HG03060 (cell line): Measurements from ENCODE around the gene TNFRSF1A.
"Not testable (repeated sequence)": the region's sequence is repeated elsewhere in the genome, so short reads cannot be mapped to it uniquely, and the experiment has no call there.

Source experiments
- ATAC-seq: cut with Tn5 transposase; IDR thresholded peaks from one replicate; pipeline ENCODE4 v1.9.1; 2021; ENCODE audit warnings: low read depth, moderate number of reproducible peaks; ENCODE audit not compliant: unreplicated experiment

Gene TNFRSF1A

DNA sequence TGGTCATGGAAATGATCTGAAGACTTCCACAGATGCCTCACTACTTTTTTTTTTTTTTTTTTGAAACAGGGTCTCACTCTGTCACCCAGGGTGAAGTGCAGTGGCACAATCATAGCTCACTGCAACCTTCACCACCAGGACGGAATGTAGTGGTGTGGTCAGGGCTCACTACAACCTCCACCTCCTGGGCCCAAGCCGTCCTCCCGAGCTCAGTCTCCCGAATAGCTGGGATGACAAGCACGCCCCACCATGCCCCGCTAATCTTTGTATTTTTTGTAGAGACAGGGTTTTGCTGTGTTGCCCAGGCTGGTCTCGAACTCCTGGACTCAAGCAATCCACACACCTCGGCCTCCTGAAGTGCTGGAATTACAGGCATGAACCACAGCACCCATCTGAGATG, 3.3 kb downstream of the TNFRSF1A start:
- not testable (repeated sequence) for ATAC-seq

DNA sequence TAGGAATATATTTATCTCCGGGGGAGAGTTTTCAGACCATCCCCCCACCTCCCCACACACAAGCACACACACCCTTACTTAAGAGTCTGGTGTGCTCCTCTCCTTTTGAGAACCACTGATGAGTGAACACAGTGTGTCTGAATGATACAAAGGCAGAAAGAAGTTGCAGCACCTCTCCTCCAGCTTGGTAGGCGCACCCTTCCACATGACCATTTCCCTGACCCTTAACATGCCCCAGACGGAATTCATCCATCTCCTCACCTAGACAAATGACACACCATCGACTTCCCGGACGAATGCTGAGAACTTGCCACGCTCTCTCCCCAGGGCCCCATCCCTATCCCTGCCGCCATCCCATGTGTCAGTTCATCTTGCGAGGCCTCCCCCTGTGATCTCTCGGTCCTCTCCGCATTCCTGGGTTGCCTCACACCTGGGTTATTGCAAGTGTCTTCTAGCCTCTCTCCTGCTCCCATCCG, 3.9 kb downstream of the TNFRSF1A start:
- no peak for ATAC-seq

DNA sequence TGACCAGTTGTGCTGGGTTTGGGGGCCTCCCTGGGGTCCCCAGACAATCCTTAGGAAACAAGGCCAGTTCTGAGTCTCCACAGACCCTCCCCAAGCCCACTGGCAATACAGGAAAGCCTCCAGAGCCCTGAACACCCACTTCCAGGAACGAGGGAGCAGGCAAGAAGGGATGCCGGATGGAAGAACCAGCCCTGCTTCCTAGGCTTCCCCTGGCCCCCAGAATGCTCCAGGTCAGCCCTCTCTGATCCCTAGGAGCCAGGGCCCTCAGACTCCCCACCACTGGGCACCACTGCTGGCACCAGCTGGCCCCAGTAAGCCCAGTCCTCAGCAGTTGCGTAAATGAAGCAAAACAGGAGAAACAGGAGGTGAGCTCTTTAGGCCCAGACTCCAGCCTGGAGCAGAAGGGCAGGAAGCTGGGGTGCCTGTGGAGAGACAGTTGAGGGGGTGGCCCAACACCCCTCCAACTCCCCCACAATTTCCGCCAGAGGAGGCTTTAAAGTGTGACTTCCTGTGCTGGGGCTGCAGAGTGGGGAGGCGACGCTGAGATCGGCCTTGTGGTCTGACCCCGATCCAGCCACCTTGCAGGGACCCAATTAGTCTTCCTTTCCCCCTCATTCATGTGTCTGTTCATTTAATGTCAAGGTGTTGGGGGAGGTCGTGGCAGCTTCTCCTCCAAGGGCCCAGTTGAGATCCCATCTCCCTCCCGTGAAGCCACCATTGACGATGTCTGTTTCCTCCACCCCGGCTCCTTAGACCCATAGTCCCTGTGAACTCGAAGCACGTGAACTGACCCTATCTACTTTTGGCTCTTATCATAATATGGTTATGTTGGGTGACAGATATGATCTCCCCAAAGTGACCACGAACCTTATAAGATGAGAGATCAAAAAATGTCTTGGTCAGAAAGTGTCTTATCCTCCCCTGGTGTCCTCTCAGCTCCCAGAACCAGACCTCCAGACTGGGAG, 4.7 kb downstream of the TNFRSF1A start:
- no peak for ATAC-seq

DNA sequence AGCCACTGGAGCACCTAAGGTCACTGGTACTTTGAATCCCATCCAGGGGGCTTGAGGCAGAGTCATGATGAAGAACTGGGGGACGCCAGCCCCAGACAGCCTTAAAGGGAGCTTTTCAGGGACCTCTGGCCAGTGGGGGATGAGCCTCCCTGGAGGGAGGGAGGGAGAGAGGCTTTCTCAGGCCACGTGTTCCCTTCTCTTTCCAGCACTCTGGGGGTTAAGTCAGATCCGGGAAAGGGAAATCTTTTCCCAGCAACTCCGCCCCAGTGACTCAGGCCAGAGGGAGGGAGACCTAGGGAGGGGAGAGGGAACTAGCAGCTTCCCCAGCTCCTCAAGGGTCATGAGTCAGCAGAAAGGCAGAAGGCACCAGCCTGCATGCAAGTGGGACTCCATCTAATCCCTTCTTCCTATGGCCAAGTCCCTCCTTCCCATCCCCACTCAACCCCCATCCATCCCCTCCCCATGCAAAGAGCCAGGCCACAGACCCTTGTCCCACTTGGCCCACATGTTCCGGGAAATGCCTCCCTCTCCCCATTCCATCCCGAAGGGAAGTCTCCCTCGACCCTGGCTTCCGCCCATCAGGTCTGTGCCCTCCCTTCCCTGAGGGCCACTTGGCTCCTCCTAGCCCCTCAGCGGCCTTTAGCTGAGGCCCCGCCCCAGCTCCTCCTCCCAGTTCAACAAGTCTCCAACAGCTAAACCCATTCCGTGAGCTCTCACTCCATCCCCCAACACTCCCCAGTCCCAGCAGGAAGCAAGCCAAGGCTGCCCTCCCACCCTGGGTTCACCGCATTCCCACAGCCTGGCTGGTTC, 5.6 kb downstream of the TNFRSF1A start:
- no peak for ATAC-seq

DNA sequence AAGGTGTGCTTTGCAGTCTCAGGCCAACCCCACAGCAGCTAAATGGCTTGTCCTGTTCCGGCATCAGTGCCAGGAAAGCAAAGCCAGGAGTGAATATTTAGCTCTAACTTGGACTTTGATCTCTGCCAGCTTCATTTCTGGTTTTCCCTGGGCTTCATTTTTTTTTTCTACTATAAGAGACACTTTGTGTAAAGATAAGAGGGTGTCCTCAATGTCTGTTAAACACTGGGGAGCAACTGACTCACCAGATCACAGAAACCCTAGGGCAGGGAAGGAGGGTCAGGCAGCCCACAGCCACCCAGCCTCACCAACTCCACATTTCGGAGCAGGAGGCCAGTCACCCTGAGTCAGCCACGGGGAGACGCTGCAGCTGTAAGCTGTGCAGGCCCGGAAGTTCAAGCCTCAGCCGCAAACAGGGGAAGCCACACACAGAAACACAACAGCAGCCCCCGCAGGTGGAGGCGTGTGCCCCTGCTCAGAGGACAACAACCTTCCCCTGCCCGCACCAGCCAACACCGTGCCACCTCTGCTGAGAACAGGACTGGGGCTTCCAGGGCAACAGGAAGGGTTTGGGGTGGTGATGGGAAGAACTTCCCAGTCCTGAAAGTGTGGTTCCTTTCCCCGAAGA, 6.3 kb downstream of the TNFRSF1A start:
- ATAC-seq: no peak

DNA sequence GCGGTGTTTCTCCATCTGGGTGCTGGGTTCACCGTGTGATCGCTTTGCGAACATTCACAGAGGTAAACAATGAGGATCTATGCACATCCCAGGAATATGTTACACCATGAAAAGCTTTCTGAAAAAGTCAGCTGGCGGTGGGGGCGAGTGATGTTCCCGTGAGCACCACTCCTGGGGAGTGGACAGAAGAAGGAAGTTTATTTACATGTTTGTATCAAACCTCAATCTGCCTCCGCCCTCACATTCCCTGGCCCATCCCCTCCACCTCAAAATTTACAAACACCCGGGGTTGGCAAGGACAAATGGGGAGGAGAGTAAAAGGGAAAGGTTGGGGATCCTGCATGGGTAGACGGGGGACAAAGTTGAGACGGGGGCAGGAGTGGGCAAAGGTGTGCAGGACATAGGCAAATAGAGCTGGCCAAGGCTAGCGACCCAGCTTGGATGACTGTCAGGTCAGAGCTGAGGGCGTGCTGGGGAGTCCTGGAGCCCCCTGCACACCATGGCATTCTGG, 6.9 kb downstream of the TNFRSF1A start:
- no peak for ATAC-seq

DNA sequence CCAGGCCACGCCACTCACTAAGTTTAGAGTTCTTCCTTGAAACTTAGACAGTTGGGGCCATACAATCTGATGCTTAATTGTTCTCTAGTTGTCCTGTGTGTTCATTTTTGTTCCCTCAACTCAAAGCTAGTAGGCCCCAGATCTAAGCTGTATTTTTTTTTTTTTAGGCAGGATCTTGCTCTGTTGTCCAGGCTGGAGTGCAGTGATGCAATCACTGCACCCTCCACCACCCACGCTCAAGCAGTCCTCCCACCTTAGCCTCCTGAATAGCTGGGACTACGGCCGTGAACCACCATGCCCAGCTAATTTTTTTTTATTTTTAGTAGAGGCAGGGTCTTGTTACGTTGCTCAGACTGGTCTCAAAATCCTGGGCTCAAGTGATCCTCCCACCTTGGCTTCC, 7.5 kb downstream of the TNFRSF1A start:
- ATAC-seq: no peak

DNA sequence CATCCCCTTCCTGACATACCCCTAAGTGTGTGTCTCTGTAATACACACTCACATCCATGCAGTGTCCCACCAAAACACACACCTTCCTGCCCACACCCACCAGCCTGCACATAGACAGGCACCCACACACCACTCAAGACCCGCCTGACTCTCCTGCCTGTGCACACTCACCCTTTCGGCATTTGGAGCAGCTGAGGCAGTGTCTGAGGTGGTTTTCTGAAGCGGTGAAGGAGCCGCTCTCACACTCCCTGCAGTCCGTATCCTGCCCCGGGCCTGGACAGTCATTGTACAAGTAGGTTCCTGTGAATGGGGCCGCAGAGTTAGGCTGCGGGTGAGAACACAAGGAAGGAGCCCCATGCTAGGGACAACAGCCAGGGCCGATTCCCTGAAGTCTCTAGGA, 8.3 kb downstream of the TNFRSF1A start:
- no peak for ATAC-seq

DNA sequence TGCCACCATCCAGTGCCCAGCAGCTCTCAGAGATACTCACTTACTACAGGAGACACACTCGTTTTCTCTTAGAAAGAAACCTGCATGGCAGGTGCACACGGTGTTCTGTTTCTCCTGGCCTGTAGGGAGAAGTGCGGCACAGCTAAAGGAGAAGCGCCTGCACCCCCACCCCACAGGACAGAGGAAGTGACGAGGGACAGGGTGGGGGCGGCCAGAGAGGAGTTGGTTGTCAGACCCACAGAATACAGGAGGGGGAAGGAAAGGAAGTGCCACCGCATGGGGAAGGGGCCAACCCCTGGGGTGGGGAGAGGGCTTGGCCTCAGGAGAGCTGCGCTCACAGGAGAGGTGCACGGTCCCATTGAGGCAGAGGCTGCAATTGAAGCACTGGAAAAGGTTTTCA, 8.8 kb downstream of the TNFRSF1A start:
- ATAC-seq: no peak

DNA sequence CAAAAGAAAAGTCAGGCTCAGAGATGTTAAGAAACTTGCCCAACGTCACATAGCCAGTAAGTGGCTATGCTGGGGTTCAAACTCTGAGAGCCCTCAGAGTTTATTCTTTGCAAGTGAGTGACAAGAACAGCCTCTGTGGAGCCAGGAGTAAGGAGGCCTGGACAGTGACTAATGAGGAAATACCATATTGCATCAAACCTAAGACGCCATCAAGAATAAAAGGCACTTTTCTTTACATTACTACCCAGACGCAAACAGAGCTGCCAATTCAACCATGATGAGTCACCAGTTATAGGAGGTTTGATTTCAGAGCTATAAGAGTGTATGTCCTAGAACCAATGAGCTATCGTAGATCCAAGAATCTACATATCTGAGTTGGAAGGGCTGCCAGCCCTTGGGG, 9.4 kb downstream of the TNFRSF1A start:
- ATAC-seq: no peak

DNA sequence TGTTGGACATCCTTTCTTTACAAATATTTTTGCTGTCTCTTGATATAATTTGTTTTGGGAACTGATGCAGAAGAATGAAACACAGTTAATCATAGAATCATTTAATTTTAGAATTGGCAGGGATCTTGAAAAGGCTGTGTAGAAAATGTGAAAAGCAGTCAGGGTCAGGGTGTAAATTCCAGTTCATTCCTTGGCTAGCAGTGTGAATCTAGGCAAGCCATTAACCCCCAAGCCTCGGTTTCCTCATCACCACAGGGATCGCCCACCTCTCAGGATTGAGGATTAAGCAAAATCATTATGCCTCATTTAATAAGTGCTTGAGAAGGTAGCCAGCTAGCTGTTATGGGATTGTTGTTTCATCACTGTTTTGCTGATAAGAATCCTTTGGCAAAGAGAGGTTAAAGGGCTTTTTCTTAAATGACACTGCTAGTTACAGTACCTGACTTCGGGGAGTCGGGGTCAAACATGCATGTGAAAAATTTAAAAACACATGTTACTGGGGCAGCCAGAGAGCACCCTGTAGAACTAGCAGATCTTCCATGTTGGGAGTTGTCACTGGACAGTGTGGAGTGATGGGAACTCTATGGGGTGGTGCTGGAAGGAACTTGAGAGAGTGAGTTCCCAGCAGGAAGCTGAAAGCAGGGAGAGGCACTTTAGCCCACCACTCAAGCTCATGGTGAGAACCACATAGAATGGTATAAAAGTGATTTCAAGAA, 10.7 kb downstream of the TNFRSF1A start:
- no peak for ATAC-seq

DNA sequence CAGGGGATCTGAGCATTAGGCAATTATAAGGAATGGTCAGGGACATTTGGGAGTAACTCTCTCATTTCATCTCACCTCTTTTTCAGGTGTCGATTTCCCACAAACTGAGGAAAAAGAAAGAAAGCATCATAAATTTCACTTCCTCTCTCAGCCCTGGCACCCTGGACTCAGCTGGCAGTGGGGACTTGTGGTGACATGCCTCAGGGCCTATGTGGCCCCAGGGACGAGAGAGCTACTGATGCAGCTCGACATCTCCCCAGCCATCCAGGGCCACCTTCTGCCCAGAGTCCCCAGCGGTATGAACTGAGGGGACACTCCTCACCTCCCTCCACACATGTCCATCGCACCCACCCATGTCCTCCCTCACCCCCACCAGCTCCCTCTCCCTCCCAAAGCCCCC, 11.7 kb downstream of the TNFRSF1A start:
- no peak for ATAC-seq

DNA sequence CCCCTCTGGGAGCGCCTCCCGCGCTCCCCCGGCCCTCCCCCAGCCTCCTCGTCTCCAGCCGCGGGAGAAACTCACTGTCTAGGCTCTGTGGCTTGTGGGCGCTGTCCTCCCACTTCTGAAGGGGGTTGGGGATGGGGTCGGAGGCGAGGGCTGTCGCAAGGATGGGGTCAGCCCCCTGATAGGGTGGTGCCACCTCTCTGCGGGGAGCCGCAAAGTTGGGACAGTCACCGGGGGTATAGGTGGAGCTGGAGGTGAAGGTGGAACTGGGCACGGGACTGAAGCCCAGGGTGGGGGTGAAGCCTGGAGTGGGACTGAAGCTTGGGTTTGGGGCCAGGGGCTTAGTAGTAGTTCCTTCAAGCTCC, 12.2 kb downstream of the TNFRSF1A start:
- ATAC-seq: no peak

DNA sequence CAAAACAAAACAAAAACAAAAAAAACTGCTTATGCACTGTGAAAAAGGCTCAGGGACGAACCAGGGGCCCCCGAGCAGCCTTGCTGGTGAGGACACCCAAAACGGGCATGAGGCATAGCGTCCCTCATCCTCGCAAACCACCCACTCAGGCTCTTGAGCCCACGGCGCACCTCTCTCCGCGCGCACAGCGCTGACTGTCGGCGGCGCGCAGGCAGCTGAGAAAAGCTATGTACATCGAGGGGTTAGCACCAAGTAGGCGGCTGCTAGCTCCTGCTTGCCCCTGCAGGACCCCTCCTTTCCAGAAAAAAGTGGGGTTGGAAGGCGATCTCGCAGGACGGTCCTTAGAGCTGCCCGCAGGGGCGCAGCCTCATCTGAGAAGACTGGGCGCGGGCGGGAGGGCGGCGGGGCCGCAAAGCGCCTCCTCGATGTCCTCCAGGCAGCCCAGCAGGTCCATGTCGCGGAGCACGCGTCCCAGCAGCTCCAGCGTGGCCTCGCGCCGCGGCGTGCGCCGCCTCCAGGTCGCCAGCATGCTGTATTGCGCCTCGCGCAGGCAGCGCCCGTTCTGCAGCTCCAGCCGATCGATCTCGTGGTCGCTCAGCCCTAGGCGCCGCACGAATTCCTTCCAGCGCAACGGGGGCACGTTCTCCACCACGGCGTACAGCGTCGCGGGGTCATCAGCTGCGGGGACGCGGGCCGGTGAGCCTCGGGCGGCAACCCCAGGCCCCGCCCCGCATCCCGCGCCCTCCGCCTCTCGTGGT, 12.8 kb downstream of the TNFRSF1A start:
- no peak for ATAC-seq

DNA sequence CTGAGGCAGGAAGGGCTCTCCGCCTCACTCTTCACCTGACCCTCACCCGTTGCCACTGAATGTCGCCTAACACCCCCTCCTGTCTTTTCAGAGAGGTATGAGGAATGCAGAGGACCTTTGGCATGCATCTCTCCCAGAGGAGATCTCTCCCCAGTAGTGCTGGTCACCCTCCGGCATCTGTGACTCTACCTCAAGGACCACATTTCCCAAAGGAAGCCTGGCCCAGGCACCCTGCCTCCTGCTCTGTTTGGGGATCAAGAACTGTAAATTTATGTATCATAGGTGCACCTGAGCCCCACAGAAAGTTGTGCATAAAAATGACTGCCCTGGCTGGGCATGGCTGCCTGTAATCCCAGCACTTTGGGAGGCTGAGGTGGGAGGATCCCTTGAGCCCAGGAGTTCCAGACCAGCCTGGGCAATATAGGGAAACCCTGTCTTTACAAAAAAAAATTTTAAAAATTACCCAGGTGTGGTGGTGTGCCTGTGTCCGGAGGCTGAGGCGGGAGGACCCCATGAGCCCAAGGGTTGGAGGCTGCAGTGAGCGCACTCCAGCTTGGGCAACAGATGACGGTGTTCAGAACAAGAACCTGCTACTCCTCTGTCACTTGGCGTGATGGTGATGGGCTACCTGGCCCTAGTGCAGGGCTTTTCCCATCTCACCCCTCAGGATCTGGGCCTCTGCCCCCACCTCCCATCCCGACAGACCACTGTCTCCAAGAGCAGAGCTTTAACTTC, 13.7 kb downstream of the TNFRSF1A start:
- no peak for ATAC-seq

DNA sequence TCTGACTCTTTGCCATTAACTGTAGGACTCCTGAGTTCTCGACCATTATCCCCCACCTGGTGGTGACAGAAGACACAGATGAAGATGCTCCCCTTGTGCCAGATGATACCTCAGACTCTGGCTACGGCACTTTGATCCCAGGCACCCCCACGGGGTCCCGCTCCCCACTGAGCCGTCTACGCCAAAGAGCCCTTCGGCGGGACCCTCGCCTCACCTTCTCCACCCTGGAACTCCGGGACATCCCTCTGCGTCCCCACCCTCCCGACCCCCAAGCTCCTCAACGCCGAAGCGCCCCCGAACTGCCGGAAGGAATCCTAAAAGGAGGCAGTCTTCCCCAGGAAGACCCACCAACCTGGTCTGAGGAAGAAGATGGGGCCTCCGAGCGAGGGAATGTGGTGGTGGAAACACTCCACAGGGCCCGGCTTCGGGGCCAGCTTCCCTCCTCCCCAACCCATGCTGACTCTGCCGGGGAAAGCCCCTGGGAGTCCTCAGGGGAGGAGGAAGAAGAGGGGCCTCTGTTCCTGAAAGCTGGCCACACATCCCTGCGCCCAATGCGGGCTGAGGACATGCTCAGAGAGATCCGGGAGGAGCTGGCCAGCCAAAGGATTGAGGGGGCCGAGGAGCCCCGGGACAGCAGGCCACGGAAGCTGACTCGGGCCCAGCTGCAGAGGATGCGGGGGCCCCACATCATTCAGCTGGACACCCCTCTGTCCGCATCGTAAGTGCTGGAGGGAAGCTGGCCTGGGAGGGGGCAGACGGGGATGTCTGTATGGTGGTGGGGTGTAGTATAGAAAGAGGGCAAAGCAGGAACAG, 14.4 kb downstream of the TNFRSF1A start:
- no peak for ATAC-seq

DNA sequence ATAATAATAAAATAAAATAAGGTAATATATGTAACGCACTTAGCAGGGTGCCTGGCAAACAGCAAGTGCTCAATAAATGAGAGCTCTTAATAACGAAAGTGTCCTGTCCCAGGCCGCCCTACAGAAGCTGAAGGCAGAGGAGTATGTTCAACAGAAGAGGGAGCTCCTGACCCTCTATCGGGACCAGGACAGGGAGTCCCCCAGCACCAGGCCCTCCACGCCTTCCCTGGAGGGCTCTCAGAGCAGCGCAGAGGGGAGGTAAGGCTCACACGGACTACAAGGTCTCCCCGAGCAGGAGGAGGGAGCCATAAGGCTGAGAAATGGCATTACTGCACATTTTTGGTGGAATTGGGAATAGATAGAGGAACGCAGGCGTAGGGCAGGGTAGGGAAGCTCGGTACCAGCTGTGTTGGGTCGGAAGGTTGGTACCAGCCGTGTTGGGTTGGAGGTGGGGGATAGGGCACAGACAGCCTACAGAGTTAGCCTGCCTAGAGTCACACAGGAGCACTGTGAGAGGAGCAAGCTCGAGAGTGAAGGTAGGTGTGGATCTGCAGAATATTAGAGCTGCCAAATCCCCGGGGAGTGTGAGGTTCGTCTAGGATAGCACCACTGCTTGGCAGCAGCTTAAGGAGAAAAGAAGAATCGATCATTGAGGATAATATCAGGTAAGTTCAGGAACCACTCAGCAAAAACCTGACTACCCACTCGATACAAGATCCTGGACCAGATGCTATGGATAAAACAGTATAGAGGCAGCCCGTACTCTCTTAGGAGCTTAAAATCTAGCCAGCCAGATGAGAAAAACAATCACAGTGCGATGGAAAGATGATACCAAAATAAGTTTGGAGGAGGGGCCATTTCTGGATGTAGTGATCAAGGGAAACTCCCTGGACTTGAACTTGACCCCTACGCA, 15.3 kb downstream of the TNFRSF1A start:
- ATAC-seq: no peak
